GM19025 (cell line): ENCODE measurements around the gene PUM1.
"Not testable (repeated sequence)": the region's sequence is repeated elsewhere in the genome, so short reads cannot be mapped to it uniquely, and the experiment has no call there.

Source experiments
- ATAC-seq: cut with Tn5 transposase; IDR thresholded peaks from one replicate; pipeline ENCODE4 v1.9.1; 2021; ENCODE audit warnings: mild to moderate bottlenecking, low read depth, moderate library complexity; ENCODE audit not compliant: unreplicated experiment

Gene PUM1

DNA sequence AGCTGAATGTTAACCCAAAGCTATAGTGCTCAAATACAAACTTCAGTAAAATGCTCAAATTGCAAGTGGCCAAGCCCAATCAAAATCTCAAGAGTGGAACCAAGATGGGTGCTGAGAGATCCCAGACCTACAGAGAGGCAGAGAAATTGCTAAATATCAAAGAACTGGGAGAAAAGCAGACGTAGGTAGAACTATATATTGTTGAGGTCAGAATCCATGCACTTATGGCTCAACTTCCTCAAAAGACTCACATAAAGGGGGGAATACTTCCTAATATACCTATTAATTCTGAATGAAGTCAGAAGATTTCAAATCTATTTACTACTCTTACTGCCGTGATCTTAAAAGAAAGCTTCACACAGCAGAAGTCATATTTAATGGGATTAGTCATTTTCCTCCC is 65.2 kb downstream of the PUM1 start:
- ATAC-seq: no peak

DNA sequence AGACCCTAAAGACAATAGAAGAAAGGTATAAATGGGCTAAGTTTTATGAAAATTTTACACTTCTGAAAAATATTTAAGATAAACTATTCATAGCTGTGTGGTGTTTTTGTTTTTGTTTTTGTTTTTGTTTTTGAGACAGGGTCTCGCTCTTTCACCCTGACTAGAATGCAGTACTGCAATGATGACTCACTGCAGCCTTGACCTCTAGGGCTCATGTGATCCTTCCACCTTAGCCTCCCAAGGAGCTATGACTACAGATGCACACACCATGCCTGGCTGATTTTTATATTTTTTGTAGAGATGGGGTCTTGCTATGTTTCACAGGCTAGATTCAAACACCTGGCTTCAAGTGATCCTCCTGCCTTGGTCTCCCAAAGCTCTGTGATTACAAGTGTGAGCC is 66.6 kb downstream of the PUM1 start:
- no peak for ATAC-seq

DNA sequence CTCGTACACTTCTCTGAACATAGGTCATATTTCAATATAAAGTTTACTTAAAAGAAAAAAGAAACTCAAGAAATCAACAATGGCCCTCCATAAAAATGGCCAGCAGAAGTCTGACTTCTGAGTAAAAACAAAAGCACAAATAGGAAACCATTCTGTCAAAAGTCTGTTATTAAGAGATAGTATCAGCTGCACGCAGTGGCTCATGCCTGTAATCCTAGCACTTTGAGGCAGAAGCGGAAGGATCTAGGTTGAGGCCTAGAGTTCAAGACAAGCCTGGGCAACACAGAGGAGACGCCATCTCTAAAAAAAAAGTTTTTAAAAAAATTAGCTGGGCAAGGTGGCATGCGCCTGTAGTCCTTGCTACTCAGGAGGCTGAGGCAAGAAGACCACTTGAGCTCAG is 67.3 kb downstream of the PUM1 start:
- ATAC-seq: no peak

GRCh38 chr1:30997463-30998057 is 68.0 kb downstream of the PUM1 start:
- no peak for ATAC-seq

GRCh38 chr1:30995990-30996612 is 69.4 kb downstream of the PUM1 start:
- no peak for ATAC-seq

DNA sequence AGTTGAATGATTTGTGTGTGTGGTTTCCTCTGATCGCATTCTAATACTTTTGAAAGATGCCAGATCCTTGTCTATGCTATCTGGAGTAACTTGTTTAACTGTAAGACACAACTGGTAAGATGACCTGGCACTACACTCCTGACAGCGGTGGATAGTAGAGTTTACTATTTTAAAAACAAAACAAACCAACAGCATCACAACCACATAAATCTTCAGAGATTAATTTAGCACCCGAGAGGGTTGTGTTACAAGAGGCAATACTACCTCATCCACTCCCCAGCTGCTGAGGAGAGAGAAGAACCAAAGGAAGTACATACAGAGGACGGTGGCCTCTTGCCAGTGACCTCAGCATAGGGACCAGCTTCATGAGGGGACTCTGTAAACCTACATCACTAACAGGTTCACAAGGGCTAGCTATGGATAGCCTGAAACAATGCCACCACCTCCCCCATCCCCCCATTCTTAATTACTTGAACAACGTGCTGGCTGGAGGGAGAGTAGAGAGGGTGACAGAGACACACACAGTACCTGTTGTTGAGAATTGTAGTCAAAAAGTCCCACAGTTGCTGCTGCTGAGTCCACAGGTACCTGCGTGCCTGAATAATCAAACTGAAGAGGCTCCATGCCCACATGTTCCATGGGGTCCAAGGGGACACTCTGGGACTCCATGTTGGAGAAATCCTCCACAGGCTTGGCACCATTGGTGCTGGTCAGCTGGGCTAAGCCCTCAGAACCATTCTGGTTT is 73.5 kb downstream of the PUM1 start:
- ATAC-seq: no peak

- ATAC-seq: no peak
Measured at GRCh38 chr1:30990591-30990990, 74.9 kb downstream of the PUM1 start.

DNA sequence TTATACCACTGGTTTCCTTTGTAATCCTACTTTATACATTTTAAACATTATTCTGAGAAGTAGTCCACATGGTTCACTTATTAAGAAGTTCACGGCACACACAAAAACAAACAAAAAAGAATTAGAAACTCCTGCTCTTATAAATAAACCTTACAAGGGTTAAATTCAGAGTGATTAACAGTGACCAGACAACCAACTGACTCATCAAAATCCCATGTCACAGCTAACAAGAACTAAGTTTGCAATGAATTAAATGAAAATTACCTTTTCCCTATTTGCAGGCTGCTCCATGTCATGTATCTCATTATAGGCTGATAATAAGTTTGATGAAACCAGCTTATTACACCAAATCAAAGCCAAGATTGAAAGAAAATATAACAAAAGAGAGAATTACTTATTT is 77.5 kb downstream of the PUM1 start:
- no peak for ATAC-seq

DNA sequence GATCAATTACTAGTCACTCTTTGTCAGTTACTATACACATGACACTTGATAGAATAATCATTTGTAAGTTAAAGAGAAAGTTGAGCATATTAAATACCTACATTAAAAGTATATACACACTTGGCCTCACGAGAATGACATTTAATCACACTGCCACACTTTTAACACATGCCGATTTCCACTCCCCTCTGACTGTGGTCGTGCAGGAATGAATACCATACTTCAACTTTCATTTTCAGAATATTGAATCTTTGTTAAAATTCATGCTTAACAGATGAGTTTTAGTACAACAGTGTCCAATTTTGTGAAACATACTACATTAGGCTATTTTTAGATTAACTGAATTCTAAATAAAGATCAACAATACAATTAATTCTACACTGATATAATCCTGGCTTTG is 78.8 kb downstream of the PUM1 start:
- no peak for ATAC-seq

- no peak for ATAC-seq
Measured at GRCh38 chr1:30984991-30985503, 80.5 kb downstream of the PUM1 start.

- ATAC-seq: no peak
Measured at GRCh38 chr1:30984165-30984889, 81.2 kb downstream of the PUM1 start.

DNA sequence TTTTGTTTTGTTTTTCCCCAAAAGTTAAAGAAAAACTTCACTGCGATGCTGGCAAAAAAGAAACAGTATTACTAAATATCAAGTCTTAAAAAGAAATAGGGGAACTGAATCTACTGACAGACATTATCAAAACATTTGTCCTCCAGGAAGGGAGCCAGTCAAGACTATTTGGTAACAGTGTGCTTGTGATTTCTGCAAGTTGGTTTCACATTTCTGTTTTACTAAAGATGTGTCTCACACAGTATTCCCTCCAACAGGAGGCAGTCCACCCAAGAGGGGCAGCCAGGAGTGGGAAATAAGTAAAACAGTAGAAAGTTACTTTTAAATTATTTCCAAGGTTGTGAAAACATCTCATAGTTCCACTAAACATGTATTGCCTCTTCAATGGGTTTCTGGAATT is 82.6 kb downstream of the PUM1 start:
- ATAC-seq: no peak

- ATAC-seq: no peak
Measured at GRCh38 chr1:30982431-30982830, 83.1 kb downstream of the PUM1 start.

DNA sequence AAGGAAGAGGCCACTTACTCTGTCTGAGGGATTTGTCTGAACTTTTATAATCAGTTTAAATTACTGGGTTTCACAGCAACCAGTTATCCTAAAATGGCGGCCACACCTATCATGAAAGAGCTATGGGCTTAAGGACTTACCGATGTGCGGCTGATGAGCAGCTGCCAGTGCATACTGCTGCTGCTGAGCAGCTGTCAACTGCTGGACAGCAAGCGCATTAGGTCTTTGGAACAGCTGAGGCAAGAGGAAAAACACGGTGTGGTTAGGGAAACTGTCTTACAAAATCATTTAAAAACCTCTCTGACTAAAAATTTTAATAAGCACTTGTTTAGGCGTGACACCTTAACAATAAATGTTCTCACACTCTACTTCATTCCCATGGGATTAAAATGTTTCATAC is 84.3 kb downstream of the PUM1 start:
- ATAC-seq: no peak

- ATAC-seq: no peak
Measured at GRCh38 chr1:30977511-30977910, 88.0 kb downstream of the PUM1 start.

DNA sequence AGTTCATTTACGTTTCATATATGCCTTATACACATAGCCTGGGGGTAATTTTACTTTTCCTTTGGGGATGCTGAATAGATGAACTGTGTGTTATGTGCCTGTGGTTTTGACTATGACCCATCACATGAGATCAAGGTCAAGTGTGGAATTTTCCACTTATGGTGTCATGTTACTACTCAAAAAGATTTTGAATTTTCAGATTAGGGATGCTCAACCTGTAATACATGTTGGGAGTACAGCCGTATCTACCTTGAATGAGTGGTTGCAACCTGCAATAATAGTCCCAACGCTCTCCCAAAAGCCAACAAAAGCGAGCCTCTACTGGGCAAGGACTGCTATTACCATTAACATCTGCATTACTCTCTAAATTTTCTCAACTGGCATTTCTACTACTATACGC is 88.4 kb downstream of the PUM1 start:
- no peak for ATAC-seq

- no peak for ATAC-seq
Measured at GRCh38 chr1:30976143-30976542, 89.4 kb downstream of the PUM1 start.

GRCh38 chr1:30975217-30975616 is 90.3 kb downstream of the PUM1 start:
- ATAC-seq: no peak

- ATAC-seq: no peak
Measured at GRCh38 chr1:30974536-30974935, 91.0 kb downstream of the PUM1 start.

DNA sequence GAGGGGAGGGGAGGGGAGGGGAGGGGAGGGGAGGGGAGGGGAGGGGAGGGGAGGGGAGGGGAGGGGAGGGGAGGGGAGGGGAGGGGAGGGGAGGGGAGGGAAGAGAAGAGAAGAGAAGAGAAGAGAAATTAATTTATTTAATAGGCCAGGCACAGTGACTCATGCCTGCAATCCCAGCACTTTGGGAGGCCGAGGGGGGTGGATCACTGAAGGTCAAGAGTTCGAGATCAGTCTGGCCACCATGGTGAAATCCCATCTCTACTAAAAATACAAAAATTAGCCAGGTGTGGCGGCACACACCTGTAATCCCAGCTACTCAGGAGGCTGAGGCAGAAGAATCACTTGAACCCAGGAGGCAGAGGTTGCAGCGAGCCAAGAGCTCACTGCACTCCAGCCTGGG is 93.2 kb downstream of the PUM1 start:
- ATAC-seq: not testable (repeated sequence)

- ATAC-seq: no peak
Measured at GRCh38 chr1:30971496-30971895, 94.0 kb downstream of the PUM1 start.
